ENCODE results near the gene ABCA7.

DNA sequence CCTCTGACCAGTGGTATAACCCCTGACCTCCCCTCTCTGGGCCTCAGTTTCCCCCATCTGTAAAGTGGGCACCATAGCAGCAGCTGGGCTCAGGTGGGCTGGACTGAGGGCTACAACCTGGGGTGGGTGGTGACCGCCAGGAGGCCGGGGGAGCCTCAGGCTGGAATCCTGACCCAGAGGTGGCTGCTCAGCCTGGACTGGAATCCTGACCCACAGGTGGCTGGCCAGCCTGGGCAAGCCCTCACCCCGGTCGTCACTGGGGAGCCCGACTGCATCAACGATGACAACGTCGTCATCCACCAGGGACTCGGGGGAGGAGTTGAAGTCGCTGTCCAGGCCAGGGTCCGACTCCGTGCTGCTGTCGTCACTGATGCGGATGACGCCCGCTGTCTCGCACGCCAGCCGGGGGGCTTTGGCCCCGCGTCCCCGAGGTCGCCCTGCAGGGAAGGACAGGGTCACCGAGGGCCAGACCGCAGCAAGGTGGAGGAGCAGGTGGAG, 74.1 kb downstream of the ABCA7 start:
- TF ChIP-seq, protein P1, sequence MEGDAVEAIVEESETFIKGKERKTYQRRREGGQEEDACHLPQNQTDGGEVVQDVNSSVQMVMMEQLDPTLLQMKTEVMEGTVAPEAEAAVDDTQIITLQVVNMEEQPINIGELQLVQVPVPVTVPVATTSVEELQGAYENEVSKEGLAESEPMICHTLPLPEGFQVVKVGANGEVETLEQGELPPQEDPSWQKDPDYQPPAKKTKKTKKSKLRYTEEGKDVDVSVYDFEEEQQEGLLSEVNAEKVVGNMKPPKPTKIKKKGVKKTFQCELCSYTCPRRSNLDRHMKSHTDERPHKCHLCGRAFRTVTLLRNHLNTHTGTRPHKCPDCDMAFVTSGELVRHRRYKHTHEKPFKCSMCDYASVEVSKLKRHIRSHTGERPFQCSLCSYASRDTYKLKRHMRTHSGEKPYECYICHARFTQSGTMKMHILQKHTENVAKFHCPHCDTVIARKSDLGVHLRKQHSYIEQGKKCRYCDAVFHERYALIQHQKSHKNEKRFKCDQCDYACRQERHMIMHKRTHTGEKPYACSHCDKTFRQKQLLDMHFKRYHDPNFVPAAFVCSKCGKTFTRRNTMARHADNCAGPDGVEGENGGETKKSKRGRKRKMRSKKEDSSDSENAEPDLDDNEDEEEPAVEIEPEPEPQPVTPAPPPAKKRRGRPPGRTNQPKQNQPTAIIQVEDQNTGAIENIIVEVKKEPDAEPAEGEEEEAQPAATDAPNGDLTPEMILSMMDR (IDR thresholded peaks at IDR 0.05; ENCODE audit: low read depth, low read length) = no peak
- TF ChIP-seq EZH2phosphoT487 (IDR thresholded peaks at IDR 0.05; ENCODE audit: low read depth) = no peak

Measured in OCI-LY3 (cell line).